GM12873 (cell line): ENCODE measurements around the gene KLHDC10.

Experiments
- CTCF ChIP-seq: IDR thresholded peaks from 2 replicates; pipeline ENCODE4 v1.5.1; 2012; ENCODE audit warnings: low read depth, mild to moderate bottlenecking, moderate library complexity, low read length, control low read depth; ENCODE audit not compliant: insufficient read depth; ENCODE audit errors: missing control alignments

KLHDC10 gene

GRCh38 chr7:130162196-130162595, 91.9 kb downstream of the KLHDC10 start:
- no peak for TF ChIP-seq CTCF

GRCh38 chr7:130174237-130174959, 104.1 kb downstream of the KLHDC10 start:
- no peak for TF ChIP-seq CTCF

GRCh38 chr7:130178251-130178650, 107.9 kb downstream of the KLHDC10 start:
- no peak for TF ChIP-seq CTCF

- no peak for TF ChIP-seq CTCF
These were observed 109.3 kb downstream of the KLHDC10 start for GRCh38 chr7:130179631-130180030.

GRCh38 chr7:130180571-130181262, 110.4 kb downstream of the KLHDC10 start:
- TF ChIP-seq CTCF: no peak

DNA sequence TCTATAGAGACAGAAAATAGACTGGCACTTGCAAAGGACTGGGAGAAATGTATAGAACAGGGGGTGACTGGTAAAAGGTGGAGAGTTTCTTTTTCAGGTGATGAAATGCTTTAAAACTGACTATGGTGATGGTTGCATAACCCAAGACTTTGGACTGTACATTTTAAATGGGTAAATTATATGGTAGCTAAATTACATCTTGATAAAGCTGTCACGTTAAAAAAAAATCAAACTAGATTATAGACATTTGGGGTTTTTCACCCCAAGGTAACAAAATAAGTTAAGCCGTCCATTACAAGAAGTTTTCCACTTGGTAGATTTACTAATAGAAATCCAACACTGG, 110.9 kb downstream of the KLHDC10 start:
- no peak for TF ChIP-seq CTCF

DNA sequence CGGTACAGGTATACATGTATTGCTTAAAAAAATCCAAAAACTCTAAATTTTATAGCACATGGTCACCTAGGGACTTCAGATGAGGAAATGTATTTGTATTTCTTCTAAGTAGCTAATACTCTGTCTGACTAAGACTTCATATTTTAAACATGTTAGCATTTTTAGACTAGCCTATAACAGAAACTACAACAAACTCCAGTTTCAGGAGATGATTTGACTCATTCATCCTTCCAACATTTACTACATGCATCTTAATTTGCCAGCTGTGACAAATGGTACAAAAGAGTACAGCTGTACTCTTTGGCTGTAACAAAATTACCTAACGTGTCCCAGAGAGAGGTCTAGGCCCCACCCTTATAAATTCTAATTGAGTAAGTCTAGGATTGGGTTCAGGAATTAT, 112.7 kb downstream of the KLHDC10 start:
- no peak for TF ChIP-seq CTCF
